ENCODE data around the gene MACF1. TPM values are rescaled to one million over a fixed set of nuclear protein-coding genes. Genes with fewer than 3 reads are reported as not detected.
"Not testable (repeated sequence)": the region's sequence is repeated elsewhere in the genome, so short reads cannot be mapped to it uniquely, and the experiment has no call there.

MACF1 gene
- polyA plus RNA-seq, 4 donors: 208 to 264 (median 240) TPM

GRCh38 chr1:39441797-39442196 is 237.3 kb downstream of the MACF1 start:
- no peak for DNase-seq (ENCODE audit: low read depth in 4 of 4, low spot score in 3 of 4)

GRCh38 chr1:39445573-39445972 is 241.1 kb downstream of the MACF1 start:
- DNase-seq (ENCODE audit: low read depth in 4 of 4, low spot score in 3 of 4): no peak

- no peak for DNase-seq (ENCODE audit: low read depth in 4 of 4, low spot score in 3 of 4)
Observed at GRCh38 chr1:39446986-39447567, 242.6 kb downstream of the MACF1 start.

GRCh38 chr1:39450041-39450440 is 245.5 kb downstream of the MACF1 start:
- not testable (repeated sequence) for DNase-seq (ENCODE audit: low read depth in 4 of 4, low spot score in 3 of 4)

GRCh38 chr1:39450956-39451606 is 246.6 kb downstream of the MACF1 start:
- no peak for DNase-seq (ENCODE audit: low read depth in 4 of 4, low spot score in 3 of 4)

GRCh38 chr1:39452081-39452480 is 247.6 kb downstream of the MACF1 start:
- no peak for DNase-seq (ENCODE audit: low read depth in 4 of 4, low spot score in 3 of 4)

GRCh38 chr1:39452540-39452939 is 248.0 kb downstream of the MACF1 start:
- DNase-seq (ENCODE audit: low read depth in 4 of 4, low spot score in 3 of 4): no peak

- no peak for DNase-seq (ENCODE audit: low read depth in 4 of 4, low spot score in 3 of 4)
Observed at GRCh38 chr1:39453603-39454002, 249.1 kb downstream of the MACF1 start.

- DNase-seq (ENCODE audit: low read depth in 4 of 4, low spot score in 3 of 4): no peak
Observed at GRCh38 chr1:39458991-39459390, 254.5 kb downstream of the MACF1 start.

- DNase-seq (ENCODE audit: low read depth in 4 of 4, low spot score in 3 of 4): no peak
Observed at GRCh38 chr1:39462074-39462473, 257.6 kb downstream of the MACF1 start.

GRCh38 chr1:39466413-39467107 is 262.1 kb downstream of the MACF1 start:
- no peak for DNase-seq (ENCODE audit: low read depth in 4 of 4, low spot score in 3 of 4)

- DNase-seq (ENCODE audit: low read depth in 4 of 4, low spot score in 3 of 4): peak; percentile 33 to 44 (median 34)
Observed at GRCh38 chr1:39467108-39467720, 262.7 kb downstream of the MACF1 start.

GRCh38 chr1:39469150-39469549 is 264.7 kb downstream of the MACF1 start:
- no peak for DNase-seq (ENCODE audit: low read depth in 4 of 4, low spot score in 3 of 4)

GRCh38 chr1:39470040-39470439 is 265.5 kb downstream of the MACF1 start:
- DNase-seq (ENCODE audit: low read depth in 4 of 4, low spot score in 3 of 4): no peak

GRCh38 chr1:39472826-39473225 is 268.3 kb downstream of the MACF1 start:
- no peak for DNase-seq (ENCODE audit: low read depth in 4 of 4, low spot score in 3 of 4)

GRCh38 chr1:39473324-39473723 is 268.8 kb downstream of the MACF1 start:
- no peak for DNase-seq (ENCODE audit: low read depth in 4 of 4, low spot score in 3 of 4)

- no peak for DNase-seq (ENCODE audit: low read depth in 4 of 4, low spot score in 3 of 4)
Observed at GRCh38 chr1:39474810-39475209, 270.3 kb downstream of the MACF1 start.

GRCh38 chr1:39475551-39475950 is 271.1 kb downstream of the MACF1 start:
- not testable (repeated sequence) for DNase-seq (ENCODE audit: low read depth in 4 of 4, low spot score in 3 of 4)

GRCh38 chr1:39478126-39478915 is 273.8 kb downstream of the MACF1 start:
- no peak for DNase-seq (ENCODE audit: low read depth in 4 of 4, low spot score in 3 of 4)

GRCh38 chr1:39481289-39481688 is 276.8 kb downstream of the MACF1 start:
- DNase-seq (ENCODE audit: low read depth in 4 of 4, low spot score in 3 of 4): no peak

- DNase-seq (ENCODE audit: low read depth in 4 of 4, low spot score in 3 of 4): no peak
Observed at GRCh38 chr1:39483276-39483675, 278.8 kb downstream of the MACF1 start.

Data from right renal pelvis (tissue), 4 donors.